Measurements from ENCODE around the gene TBC1D9B. TPM values are rescaled to one million over a fixed set of nuclear protein-coding genes. Genes with fewer than 3 reads are reported as not detected.

TBC1D9B gene
- total RNA-seq, 1 experiment from 2014 or later, result 70.9 TPM

DNA sequence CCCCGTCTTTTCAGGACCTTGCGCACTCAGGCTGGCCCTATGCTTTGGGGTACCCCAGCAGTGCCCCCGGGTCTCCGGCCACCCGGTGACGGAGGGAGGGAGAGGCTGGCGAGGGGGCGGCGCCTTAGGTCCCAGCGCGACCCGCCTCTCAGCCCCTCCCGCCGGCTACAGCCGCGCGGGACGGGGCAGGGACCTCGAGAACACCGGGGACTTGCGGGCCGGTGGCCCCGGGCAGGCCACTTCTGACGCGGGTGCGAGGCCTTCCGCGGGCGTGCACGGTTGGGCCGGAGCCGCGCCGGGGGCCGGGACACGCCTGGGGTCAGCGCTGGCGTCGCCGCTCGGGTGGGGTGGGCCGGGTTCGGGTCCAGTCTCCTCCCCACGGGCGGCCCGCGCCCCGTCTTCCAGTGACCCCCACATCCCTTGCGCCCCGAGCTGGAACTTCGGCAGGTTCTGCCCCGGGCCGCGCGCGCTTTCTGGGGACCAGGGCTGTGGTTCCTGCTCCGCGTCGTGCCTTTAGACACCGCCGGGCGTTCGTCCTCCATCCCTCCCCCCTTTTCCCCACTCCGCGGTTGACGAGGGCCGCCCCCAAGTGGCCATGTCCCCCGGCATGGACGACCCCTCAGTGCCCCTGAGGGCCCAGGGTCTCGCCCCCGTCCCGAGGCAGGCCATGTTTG, 90.8 kb downstream of the TBC1D9B start:
- 0 out of 2 replicates have a peak, but pooled peaks have one; percentile 1 for ATAC-seq
- no peaks in the 10 kb centered on the region for H3K9me3 Mint-ChIP-seq

More for the DNA sequence above, 90.8 kb downstream of the TBC1D9B start:
- POLR2A ChIA-PET, result interaction anchor here (0.6 to 1.3 kb wide), 3 partner anchors 10 to 644 kb away, joined by 3 read pairs; no protein-coding TSS in a partner anchor
- peaks cover 22% of the 10 kb centered on the region for H3K27me3 Mint-ChIP-seq (ENCODE audit: low read depth)
- DNase-seq (ENCODE audit: low spot score), result peak; percentile 40
- TF ChIP-seq ZNF121 (CRISPR knock-in tag; IDR thresholded peaks at IDR 0.05) (no peak), ZMAT4 (CRISPR knock-in tag; IDR thresholded peaks at IDR 0.05) (no peak), CREB1 (CRISPR knock-in tag; IDR thresholded peaks at IDR 0.05) (no peak), SP1 (CRISPR knock-in tag; conservative IDR thresholded peaks at IDR 0.05) (0 out of 2 replicates have a peak, but pooled peaks have one; percentile 37), NFATC4 (CRISPR knock-in tag; IDR thresholded peaks at IDR 0.05) (no peak), NR3C1 (CRISPR knock-in tag; conservative IDR thresholded peaks at IDR 0.05; ENCODE audit: low read depth) (no peak), FOXP1 (CRISPR knock-in tag; IDR thresholded peaks at IDR 0.05; ENCODE audit: borderline replicate concordance) (no peak), GTF2I (CRISPR knock-in tag; conservative IDR thresholded peaks at IDR 0.05) (no peak), HMGXB4 (CRISPR knock-in tag; IDR thresholded peaks at IDR 0.05) (peak; percentile 36; the same call in 1 of the 2 replicates), PRDM15 (CRISPR knock-in tag; IDR thresholded peaks at IDR 0.05) (0 out of 2 replicates have a peak, but pooled peaks have one; percentile 2), TCF7 (CRISPR knock-in tag; IDR thresholded peaks at IDR 0.05; ENCODE audit: low read depth) (no peak), CBFB (CRISPR knock-in tag; IDR thresholded peaks at IDR 0.05; ENCODE audit: low read depth) (no peak), E2F5 (CRISPR knock-in tag; IDR thresholded peaks at IDR 0.05) (peak; percentile 32; the same call in 1 of the 2 replicates)
- TF ChIP-seq, protein P1, sequence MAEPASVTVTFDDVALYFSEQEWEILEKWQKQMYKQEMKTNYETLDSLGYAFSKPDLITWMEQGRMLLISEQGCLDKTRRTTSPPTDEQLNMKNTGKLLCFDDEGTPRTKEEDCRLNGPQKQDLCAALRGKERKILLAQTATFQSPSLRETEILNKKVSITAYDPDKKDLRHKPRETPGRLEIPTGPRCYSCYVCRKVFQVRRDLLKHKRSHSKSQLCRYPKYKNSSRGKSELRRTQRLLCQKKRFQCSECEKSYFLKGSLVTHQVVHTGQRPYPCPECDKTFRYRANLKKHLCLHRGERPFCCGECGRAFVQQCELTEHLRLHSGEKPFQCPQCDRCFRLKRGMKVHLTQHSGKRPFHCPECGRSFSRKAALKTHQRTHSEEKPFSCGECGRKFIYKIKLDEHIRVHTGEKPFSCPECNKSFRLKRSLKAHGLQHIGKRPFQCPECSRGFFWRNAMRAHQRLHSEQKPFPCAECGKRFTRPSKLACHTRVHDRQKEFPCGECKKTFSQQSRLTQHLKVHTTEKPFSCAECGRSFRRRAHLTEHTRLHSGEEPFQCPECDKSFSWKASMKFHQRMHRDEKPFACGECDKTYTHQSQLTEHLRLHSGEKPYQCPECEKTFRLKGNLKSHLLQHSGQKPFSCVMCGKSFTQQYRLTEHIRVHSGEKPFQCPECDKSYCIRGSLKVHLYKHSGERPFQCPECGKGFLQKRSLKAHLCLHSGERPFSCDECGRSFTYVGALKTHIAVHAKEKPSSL (CRISPR knock-in tag; conservative IDR thresholded peaks at IDR 0.05), result no peak
- TF ChIP-seq, protein P2, sequence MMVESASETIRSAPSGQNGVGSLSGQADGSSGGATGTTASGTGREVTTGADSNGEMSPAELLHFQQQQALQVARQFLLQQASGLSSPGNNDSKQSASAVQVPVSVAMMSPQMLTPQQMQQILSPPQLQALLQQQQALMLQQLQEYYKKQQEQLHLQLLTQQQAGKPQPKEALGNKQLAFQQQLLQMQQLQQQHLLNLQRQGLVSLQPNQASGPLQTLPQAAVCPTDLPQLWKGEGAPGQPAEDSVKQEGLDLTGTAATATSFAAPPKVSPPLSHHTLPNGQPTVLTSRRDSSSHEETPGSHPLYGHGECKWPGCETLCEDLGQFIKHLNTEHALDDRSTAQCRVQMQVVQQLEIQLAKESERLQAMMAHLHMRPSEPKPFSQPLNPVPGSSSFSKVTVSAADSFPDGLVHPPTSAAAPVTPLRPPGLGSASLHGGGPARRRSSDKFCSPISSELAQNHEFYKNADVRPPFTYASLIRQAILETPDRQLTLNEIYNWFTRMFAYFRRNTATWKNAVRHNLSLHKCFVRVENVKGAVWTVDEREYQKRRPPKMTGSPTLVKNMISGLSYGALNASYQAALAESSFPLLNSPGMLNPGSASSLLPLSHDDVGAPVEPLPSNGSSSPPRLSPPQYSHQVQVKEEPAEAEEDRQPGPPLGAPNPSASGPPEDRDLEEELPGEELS (CRISPR knock-in tag; IDR thresholded peaks at IDR 0.05), result 0 out of 2 replicates have a peak, but pooled peaks have one; percentile 13
- no peak overlapping the region for H3K27ac Mint-ChIP-seq
- H3K4me1 Mint-ChIP-seq, result peaks cover 41% of the 10 kb centered on the region
- H3K4me3 Mint-ChIP-seq, result peak overlapping the region; percentile 62
- CTCF ChIA-PET, result interaction anchor here (1.3 to 1.9 kb wide), 3 partner anchors 15 to 158 kb away, joined by 3 to 8 read pairs (median 5); no protein-coding TSS in a partner anchor
- H3K36me3 Mint-ChIP-seq, result peaks cover 14% of the 10 kb centered on the region
